ENCODE data around the gene SKA2.
"Not testable (repeated sequence)": the region's sequence is repeated elsewhere in the genome, so short reads cannot be mapped to it uniquely, and the experiment has no call there.

The SKA2 gene

DNA sequence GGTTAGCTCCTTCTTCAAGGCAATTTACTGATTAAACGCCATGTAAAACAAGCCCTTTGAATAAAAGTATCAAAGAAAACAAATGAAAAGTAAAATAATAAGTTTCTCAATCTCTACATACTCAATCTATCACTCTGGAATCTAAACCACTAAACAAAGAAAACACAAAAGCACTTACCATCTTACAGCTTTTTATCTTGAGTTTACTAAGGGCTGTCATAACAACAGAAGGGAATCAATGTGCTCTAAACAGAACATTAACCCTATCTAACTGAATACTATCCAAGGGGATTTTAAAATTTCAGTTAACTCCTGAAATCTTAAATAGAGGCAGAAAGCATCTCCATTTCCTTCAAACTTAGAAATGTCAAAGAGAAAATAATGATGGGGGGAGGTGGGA lies 3.4 kb downstream of the SKA2 start:
- DNase-seq (ENCODE audit: low spot score) = no peak

DNA sequence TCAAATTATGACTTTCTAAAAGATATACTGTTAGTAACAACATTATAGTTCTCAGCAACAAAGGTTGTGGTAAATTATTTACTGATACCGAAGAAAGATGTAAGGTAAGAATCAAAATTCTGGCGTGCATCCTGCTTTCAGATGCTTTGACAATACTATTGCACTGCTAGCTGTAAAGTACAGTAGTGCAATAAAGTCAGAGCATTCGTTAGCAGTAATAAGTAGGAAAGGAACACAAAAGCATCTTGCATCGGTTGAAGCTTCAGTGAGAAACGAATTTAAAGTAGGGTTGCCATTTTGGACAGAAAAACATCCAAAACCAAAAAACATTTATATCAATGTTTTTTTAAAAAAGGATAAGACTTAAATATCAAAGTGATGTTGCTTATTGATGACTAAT lies 4.0 kb downstream of the SKA2 start:
- no peak for DNase-seq (ENCODE audit: low spot score)

DNA sequence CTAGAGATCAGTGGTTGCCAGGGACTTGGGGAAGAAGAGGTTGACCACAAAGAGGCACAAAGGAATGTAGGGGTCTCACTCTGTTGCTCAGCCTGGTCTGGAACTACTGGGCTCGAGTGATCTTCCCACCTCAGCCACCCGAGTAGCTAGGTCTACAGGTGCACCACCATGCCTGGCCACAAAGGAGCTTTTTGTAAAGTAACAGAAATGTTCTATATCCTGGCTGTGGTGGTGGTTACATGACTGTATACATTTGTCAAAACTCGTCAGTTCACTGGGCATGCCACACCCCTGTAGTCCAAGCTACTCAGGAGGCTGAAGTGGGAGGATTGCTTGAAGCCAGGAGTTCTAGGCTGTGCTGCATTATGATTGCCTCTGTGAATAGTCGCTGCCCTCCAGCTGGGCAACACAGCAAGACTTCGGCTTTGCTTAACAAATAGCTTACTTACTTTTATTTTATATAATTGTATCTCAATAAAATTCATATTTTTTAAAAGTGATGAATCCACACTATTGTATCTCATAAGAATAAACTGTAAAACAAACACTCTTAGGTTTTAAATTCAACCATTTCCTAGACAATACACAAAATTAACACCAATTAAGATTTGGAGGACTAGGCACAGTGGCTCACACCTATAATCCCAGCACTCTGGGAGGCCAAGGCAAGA lies 5.0 kb downstream of the SKA2 start:
- DNase-seq (ENCODE audit: low spot score) = no peak

DNA sequence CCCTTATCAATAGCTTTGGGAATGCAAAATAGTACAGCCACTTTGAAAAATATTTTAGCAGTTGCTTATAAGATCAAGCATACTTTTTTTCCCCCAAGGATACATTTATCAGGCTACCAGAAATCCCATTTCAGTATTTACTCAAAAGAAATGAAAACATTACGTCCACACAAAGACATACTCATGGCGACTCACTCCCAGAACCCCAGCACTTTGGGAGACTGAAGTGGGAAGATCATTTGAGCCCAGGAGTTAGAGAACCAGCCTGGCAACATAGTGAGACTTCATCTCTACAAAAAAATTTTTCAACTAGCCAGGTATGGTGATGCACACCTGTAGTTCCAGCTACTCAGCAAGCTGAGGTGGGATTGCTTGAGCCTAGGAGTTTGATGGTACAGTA lies 5.9 kb downstream of the SKA2 start:
- no peak for DNase-seq (ENCODE audit: low spot score)

DNA sequence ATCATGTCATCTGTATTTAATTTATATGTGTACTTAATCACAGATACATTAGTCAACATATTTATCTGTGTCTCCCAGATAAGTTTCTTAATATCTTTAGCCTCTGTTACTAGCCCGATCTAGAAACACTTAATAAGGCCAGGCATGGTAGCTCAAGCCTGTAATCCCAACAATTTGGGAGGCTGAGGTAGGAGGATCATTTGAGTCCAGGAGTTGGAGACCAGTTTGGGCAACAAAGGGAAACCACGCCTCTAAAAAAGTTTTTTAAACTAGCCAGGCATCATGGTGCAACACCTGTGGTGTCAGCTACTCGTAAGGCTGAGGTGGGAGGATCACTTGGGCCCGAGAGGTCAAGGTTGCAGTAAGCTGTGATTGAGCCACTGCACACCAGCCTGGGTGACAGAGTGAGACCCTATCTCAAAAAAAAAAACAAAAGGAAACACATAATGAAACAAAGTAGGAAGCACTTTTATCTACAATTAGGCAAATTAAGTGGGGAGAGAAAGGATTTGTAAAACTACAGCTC lies 9.4 kb downstream of the SKA2 start:
- DNase-seq (ENCODE audit: low spot score) = no peak

DNA sequence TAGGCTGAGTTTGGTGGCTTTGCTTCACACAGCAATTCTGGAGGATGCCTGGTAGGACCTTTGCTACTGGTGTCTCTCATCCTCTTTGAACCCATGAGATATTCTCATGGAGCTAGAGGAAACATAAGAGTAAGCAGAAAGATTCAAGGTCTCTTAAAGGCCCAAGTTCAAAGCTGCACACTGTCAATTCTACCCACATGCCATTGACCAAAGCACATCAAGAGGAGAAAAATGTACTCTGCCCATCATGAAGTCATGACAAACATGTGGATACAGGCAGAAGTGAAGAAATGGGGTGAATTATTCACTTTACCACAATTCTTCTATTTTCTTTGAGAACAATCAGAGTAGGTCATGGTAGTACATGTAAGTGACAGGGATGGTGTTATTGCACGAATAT lies 13.1 kb downstream of the SKA2 start:
- DNase-seq (ENCODE audit: low spot score) = no peak

DNA sequence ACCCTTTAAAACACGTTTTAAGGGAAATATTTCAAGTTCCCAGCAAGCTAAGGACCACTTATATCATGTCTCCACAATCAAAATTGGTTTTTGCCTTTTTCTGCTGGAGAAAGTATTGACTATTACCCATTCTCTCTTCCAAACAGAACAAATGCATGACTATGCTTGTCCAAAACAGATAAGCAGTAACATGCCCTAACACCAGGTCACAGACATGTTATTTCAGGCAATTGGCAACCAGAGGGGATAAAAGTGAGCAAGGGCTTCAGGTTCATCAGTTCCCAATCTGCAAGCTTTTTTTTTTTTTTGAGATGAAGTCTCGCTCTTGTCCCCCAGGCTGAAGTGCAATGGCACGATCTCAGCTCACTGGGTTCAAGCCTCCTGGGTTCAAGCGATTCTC lies 15.0 kb downstream of the SKA2 start:
- DNase-seq (ENCODE audit: low spot score) = no peak

DNA sequence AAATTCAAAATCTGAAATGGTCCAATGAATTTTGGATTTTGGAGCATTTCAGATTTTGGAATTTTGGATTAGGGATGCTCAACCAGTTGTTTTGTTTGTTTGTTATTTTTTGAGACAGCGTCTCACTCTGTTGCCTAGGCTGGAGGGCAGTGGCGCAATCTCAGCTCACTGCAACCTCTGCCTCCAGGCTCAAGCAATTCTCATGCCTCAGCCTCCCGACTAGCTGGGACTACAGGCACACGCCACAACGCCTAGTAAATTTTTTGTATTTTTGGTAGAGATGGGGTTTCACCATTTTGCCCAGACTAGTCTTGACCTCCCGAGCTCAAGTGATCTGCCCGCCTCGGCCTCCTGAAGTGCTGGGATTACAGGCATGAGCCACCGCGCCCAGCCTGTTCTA lies 16.6 kb downstream of the SKA2 start:
- DNase-seq (ENCODE audit: low spot score) = not testable (repeated sequence)

DNA sequence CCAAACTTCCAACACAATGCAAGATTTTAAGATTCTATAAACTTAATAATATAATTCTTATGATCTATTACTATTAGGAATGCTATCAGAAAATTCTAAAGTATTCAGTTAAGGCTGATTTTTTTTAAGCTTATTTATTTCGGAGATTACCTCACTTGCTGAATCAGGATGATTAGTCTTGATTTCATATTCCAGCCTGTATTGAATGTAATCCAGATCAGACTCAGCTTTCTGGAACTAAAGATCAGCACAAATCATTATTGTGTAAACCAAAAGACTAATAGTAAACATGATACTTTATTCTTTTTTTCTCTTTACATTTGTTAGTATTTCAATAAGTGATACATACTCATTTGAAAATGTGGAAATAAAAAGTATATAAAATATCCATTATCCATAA lies 23.9 kb downstream of the SKA2 start:
- no peak for DNase-seq (ENCODE audit: low spot score)

DNA sequence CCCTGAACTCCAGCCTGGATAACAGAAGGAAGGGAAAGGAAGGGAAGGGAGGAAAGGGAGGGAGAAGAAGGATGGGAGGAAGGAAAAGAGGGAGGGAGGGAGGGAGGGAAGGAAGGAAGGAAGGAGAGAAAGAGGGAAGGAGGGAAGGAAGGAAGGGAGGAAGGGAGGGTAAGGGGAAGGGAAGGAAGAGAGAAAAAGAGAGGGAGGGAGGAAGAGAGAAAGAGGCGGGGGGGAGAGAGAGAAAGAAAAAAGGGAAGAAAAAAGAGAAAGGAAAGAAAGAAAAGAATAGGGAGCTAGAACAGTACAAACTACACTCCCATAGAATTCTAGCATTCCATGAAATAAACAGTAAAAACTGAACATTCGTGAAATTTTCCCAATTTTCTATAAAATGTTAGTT lies 25.2 kb downstream of the SKA2 start:
- no peak for DNase-seq (ENCODE audit: low spot score)

DNA sequence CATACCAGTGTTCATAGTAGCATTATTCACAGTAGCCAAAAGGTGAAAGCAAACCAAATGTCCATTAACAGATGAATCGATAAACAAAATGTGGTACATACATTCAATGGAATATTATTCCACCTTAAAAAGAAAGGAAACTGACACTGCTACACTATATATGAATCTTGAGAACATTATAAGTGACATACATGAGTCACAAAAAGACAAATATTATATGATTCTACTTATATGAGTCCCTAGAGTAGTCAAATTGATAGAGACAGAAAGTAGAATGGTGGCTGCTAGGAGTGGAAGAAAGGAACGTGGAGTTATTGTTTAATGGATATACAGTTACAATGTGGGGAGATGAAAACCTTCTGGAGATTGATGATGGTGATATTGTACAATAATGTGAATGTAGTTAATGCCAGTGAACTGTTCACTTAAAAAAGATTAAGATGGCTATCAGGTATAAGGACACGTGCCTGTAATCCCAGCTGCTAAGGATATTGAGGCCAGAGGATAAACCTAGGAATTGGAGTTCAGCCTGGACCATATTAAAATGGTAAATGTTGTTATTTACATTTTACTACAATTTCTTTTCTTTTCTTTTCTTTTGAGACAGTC lies 28.1 kb downstream of the SKA2 start:
- no peak for DNase-seq (ENCODE audit: low spot score)

DNA sequence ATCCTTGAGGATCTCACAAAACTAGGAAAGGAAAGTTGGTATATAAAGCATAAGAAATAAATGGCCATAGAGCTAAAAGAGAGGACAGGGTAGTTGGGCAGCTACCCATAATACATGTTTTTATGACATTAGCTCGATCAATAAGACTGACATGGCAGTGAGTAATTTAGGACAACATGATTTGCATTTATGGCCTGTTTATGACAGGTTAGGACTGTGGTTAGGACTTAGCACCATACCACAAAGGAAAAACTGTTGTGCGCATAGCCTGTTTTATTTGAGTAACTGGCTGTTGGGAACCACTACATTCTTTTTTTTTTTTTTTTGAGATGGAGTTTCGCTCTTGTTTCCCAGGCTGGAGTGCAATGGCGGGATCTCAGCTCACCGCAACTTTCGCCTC lies 30.3 kb downstream of the SKA2 start:
- peak; percentile 23 for DNase-seq (ENCODE audit: low spot score)

DNA sequence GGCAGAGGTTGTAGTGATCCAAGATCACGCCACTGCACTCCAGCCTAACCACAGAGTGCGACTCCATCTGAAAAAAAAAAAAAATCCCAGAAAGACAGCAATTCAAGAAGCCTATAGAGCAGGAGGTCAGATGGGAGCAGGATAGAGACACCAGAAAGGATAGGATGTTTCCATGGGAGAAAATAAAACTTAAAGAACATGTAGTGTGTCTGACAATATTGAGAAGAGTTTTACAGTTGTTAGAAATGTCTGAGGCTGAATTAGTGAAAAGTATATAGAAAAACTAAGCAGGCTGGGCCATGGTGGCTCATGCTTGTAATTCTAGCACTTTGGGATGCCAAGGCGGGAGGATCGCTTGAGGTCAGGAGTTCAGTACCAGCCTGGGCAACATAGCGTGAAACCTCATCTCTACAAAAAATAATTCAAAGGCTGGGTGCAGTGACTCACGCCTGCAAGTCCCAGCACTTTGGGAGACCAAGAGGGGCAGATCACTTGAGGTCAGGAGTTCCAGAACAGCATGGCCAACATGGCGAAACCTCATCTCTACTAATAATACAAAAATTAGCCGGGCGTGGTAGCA lies 33.0 kb downstream of the SKA2 start:
- no peak for DNase-seq (ENCODE audit: low spot score)

DNA sequence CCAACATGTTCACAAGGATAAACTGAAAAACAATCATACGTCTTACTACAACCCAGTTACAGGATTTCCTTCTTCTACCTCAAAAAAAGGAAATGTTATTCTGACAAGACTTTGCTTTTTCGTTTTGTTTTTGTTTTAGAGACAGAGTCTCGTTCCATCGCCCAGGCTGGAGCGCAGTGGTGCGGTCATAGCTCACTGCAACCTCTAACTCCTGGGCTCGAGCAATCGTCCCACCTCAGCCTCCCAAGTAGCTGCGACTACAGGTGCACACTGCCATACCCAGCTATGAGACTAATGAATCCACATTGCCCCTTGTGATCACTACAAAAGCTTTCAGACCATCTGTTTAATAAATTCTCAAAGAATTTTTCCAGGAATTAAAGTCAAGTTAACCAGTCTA lies 39.5 kb downstream of the SKA2 start:
- DNase-seq (ENCODE audit: low spot score) = no peak

DNA sequence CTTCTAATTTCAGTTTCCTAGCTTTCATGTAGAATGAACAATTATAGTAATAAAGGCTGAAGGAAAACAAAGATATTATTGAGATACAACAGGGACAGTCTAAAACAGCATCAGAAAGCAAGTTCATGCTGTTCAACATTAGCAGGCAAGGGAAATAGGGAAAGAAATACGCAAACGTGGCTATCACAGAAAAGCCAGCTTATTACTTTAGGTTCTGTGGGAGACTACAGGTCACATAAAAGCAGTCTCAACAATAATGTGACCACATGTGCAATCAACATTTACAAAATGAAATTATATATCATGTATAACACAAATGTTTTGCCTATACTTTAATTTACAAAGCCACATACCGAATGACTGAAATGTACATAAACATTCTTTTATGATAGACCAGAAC lies 43.4 kb downstream of the SKA2 start:
- no peak for DNase-seq (ENCODE audit: low spot score)

DNA sequence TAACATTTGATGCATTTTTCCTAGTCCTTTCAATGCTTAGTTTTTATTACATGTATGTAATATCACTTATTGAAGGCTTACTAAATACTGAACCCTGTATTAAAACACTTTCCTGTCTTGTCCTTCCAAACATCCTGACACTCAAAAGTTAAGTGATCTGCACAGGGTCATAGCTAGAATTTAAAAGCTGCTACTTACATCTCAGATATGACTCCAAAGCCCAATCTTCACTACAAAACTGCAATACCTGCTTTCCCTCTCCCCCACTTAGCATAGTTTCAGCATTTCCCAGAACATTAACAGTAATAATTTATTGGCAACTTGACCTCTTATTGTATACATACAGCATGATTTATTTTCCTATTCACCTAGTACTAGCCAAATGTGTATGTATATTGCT lies 44.0 kb downstream of the SKA2 start:
- DNase-seq (ENCODE audit: low spot score) = no peak

DNA sequence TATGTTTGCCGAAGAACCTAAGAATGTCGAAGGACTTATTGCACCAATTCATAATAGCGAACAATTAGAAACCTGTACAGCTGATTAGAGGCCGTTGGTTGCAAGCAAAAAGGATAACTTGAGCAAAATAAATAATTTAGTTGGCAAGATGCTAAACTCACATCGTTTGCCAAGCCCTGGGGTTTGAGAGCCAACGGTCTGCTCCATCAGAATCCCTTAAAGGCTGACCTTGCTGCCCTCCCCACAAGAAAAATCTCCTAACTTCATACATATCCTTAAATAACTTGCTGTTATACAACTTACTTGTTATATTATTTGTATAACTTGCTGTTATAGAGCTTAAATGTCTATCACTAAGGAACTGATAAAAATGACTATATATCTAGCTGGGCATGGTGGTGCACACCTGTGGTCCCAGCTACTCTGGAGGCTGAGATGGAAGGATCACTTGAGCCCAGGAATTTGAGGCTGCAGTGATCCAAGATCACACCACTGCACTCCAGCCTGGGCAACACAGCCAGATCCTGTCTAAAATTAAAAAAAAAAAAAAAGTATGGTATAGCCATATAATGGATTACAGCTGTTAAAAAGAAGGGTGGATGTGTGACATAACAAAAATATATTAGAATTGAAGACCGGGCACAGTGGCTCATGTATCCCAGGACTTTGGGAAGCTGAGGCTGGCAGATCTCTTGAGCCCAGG lies 46.4 kb downstream of the SKA2 start:
- DNase-seq (ENCODE audit: low spot score) = no peak

DNA sequence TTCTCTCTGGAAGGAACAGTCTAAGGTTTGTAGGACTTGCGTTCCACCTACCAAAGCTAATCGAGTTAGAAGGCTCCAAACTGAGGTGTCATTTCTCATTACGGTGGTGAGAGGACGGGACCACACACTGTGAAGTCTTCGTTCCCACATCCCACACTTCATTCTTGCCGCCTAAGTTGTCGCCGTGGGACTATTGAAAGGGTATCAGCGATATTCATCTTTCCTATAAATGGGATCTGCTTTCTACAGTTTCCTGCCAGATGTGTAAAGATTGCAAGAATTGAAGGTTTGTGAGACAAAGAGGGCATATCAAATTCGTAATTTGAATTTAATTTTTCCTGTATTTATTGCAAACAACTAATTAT lies 47.7 kb downstream of the SKA2 start:
- DNase-seq (ENCODE audit: low spot score) = no peak

DNA sequence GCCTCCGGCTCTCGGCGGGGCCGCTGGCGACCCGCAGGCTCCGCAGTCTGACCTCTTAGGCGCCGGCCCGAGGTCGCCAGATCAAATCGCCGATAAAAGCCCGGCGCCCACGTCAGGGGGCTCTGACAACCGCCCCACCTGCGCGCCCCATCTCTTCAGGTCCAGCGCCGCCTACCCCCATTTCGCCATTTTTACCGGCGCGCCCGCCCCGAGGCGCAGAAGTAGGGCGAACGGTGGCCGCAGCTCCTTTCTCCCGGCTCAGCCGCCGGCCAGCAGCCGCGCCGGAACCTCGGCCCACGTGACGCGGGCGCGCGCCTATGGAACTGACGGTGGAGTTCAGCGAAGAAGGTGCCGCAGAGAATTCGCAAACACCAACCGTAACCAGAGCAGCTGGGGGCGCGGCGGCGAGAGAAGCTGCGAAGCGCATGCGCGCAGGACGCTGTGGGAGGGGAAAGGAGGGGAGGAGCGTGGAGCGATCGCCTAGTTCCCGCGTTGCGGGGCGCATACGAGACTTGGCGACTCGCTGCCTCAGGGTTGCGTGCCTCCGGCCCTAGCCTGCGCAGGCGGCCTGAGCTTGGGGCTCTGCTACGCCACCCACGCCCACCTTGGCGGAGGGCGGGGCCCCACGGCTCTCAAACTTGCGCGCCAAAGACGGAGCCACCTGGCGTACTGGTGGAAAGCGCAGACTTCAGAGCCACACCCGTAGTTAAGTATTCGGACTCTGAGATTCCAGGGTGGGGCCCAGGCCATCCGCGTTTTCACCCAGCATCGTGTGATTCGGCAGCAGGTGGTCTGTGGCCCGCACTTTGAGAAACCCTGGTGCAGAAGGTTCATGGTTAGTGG lies 48.3 kb downstream of the SKA2 start, which contains the start of gene TRIM37:
Gene TRIM37 (minus strand): TSS at position 418 of the 843 bp plus-strand sequence. CDS start 419 bp downstream, outside the sequence.
- DNase-seq (ENCODE audit: low spot score) = peak; percentile 91

DNA sequence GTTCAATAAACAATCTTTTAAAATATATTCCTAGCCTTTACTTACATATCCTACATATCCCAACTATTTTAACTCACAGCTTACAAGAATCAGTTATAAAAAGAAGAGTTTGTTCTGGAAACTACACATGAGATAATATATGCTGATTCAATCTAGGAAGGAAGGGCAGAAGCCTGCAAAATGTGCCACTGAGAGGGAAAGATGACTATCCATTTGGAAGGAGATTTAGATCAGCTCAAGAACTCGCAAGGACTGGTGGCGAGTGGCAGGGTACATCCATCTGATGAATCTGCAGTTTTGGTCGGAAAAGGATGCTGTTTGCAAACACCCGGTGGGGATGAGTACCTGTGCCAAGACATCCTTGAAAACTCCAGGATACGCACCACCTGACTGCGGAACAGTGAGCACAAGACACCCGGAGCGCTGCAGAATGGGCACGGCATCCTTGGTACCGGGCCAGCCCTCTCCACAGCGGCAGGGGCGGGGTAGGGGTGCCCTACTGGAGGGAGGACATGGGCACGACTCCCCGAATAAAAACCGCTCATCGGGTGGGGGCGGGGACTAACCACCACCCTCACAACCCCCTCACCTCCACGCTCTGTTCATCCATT lies 49.0 kb downstream of the SKA2 start:
- DNase-seq (ENCODE audit: low spot score) = peak; percentile 46

DNA sequence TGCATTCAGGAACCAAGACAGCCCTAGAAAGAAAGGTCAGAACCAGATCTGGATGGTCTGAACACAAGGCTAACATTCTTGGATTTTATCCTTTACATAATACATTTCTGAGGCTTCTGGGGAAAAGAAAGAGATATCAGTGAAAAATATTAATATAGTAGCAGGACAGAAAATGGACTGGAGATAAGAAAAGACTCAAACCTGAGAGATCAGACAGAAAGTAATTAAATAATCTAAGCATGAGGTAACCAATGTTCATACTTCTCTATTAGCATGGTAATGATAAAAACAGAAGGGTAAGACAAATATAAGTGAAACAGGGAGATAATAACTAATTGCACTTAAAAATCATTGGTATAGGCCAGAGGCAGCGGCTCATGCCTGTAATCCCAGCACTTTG lies 53.8 kb downstream of the SKA2 start:
- DNase-seq (ENCODE audit: low spot score) = no peak

DNA sequence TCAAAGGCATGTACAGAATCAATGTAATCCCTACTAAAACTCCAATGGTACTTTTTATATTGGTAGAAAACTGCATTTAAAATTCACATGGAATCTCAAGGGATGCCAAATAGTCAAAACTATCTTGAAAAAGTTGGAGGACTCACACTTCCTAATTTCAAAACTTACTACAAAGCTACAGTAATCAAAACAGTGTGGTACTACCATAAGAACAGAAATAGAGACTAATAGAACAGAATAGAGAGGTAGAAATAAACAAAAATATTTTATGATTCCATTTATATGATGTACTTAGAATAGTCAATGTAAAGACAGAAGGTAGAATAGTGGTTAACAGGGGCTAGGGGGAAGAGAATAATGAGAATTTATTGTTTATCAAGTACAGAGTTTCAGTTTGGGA lies 57.1 kb downstream of the SKA2 start:
- no peak for DNase-seq (ENCODE audit: low spot score)
